KOPT-K1 (cell line): ENCODE results near the gene CPA5.
"Not testable (repeated sequence)": the region's sequence is repeated elsewhere in the genome, so short reads cannot be mapped to it uniquely, and the experiment has no call there.

ENCODE experiments used
- H3K27ac ChIP-seq: fragments of 200-600 bp; sonication (generic); 2 replicates; pipeline ENCODE4 v1.5.1; 2016; ENCODE audit warnings: antibody characterized with exemption, mild to moderate bottlenecking, low read depth, low read length; ENCODE audit not compliant: poor library complexity, severe bottlenecking
- H3K36me3 ChIP-seq: fragments of 200-600 bp; sonication (generic); 2 replicates; pipeline ENCODE4 v1.5.1; 2017; ENCODE audit warnings: antibody characterized with exemption, mild to moderate bottlenecking, low read length, moderate library complexity; ENCODE audit not compliant: insufficient read depth
- H3K9me3 ChIP-seq: fragments of 200-600 bp; sonication (generic); 2 replicates; pipeline ENCODE4 v1.5.1; 2017; ENCODE audit warnings: antibody characterized with exemption, low read length, mild to moderate bottlenecking; ENCODE audit not compliant: insufficient read depth, poor library complexity, severe bottlenecking

CPA5 gene

GRCh38 chr7:130319541-130319940 lies 25.1 kb upstream of the CPA5 start:
- Histone ChIP-seq H3K9me3 (no peaks in the 10 kb centered on the region), H3K27ac (no peak overlapping the region), H3K36me3 (no peaks in the 10 kb centered on the region)

- not testable (repeated sequence) for H3K9me3 ChIP-seq, H3K36me3 ChIP-seq, H3K27ac ChIP-seq
These were observed 22.9 kb upstream of the CPA5 start for GRCh38 chr7:130321542-130322229.

DNA sequence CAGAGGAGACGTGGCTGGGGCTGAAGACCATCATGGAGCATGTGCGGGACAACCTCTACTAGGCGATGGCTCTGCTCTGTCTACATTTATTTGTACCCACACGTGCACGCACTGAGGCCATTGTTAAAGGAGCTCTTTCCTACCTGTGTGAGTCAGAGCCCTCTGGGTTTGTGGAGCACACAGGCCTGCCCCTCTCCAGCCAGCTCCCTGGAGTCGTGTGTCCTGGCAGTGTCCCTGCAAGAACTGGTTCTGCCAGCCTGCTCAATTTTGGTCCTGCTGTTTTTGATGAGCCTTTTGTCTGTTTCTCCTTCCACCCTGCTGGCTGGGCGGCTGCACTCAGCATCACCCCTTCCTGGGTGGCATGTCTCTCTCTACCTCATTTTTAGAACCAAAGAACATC lies 22.0 kb upstream of the CPA5 start:
- H3K36me3 ChIP-seq: no peaks in the 10 kb centered on the region
- no peak overlapping the region for H3K27ac ChIP-seq
- no peaks in the 10 kb centered on the region for H3K9me3 ChIP-seq

DNA sequence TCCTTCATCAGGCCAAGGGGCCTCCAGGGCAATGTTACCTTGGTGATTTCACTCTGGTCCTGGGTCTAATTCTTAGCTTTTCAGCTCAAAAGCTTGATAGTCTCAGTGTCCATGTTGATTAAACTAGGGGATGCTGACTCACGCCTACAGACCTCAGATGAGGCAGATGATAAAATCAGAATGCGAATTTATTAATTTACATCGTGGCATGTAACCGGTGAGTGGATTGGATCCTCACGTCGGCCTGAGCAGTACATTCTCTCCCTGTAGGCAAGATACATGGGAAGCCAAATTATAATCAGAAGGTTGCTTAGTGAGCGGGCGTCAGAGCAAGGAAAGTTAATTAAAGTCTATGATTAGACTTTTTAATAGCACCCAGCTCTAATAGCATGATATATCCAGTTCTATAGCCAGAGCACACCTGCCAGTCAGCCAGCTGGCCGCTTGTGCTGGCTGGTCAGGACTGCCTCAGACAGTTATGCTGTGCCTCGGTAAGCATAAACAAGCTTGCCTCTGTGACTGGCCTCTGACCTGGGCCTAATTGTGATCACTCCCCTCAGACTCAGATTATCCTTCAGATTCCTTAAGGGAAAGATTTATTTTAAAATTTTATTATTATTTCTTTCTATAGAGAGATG lies 20.2 kb upstream of the CPA5 start:
- Histone ChIP-seq H3K27ac (no peak overlapping the region), H3K9me3 (no peaks in the 10 kb centered on the region), H3K36me3 (no peaks in the 10 kb centered on the region)

DNA sequence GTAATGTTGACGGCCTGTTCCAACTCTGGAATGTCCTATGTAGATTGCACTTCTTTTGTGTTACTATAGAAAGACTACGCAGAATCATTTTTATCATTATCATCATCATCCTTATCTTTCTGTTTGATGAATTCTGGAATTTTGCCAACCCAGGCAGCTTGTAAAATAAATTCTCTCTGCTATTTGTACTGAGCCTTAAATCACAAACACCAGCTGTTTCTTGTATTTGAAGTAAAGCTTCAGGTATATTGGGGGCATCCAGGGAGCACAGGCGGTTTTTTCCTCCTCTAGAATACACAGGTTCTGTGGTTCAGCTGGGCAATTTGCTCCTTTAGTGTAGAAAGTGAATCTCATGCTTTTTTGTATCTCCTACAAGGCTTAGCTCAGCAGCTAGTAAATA lies 14.9 kb upstream of the CPA5 start:
- no peak overlapping the region for H3K27ac ChIP-seq
- no peaks in the 10 kb centered on the region for H3K9me3 ChIP-seq
- H3K36me3 ChIP-seq: no peaks in the 10 kb centered on the region

GRCh38 chr7:130332259-130333053 lies 12.2 kb upstream of the CPA5 start:
- Histone ChIP-seq H3K9me3 (no peaks in the 10 kb centered on the region), H3K36me3 (no peaks in the 10 kb centered on the region), H3K27ac (no peak overlapping the region)

DNA sequence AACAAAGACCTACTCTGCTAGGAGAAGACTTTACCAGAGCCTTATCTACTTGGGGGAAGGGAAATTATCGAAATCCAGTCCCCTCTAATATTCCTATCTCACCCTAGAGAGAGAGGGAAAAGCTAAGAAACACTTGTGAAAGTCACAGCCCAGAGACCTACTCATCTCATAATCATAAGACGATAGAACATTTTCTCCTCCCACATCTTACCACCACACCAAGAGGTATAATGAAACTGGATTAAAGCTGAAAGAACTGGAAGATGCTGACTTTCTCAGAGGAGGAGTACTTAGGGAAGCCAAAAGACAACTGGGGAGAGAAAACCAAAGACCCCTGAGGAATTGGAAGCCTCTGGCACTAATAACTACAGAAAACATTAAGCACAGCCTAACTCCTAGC lies 10.8 kb upstream of the CPA5 start:
- Histone ChIP-seq H3K27ac (no peak overlapping the region), H3K9me3 (no peaks in the 10 kb centered on the region), H3K36me3 (no peaks in the 10 kb centered on the region)

GRCh38 chr7:130334274-130334673 lies 10.3 kb upstream of the CPA5 start:
- Histone ChIP-seq H3K9me3 (no peaks in the 10 kb centered on the region), H3K27ac (no peak overlapping the region), H3K36me3 (no peaks in the 10 kb centered on the region)

- Histone ChIP-seq H3K27ac (no peak overlapping the region), H3K36me3 (no peaks in the 10 kb centered on the region), H3K9me3 (no peaks in the 10 kb centered on the region)
These were observed 7.1 kb upstream of the CPA5 start for GRCh38 chr7:130337410-130337971.

DNA sequence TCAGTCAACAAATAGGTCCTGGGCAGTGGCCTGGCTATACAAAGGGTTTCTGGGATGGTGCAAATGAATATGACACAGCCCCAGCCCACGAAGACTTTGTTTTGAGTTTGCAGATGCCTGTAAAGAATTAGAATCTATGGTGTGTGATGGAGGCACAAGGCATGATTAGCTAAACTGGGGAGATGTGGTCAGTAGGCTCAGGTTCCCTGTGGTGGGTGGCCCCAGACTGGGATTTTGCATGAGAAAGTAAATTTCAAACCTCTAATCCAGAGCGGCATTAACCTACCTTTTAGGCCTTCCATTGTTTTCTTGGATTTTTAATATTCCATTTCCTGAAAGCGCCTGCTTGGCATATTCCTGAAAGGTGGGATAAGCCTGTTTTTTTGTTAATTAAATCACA lies 6.4 kb upstream of the CPA5 start:
- Histone ChIP-seq H3K9me3 (no peaks in the 10 kb centered on the region), H3K36me3 (no peaks in the 10 kb centered on the region), H3K27ac (no peak overlapping the region)

GRCh38 chr7:130341882-130342281 lies 2.7 kb upstream of the CPA5 start:
- Histone ChIP-seq H3K9me3 (no peaks in the 10 kb centered on the region), H3K36me3 (no peaks in the 10 kb centered on the region), H3K27ac (no peak overlapping the region)

- Histone ChIP-seq H3K36me3 (no peaks in the 10 kb centered on the region), H3K27ac (no peak overlapping the region), H3K9me3 (no peaks in the 10 kb centered on the region)
These were observed 1.8 kb upstream of the CPA5 start for GRCh38 chr7:130342701-130343380.

DNA sequence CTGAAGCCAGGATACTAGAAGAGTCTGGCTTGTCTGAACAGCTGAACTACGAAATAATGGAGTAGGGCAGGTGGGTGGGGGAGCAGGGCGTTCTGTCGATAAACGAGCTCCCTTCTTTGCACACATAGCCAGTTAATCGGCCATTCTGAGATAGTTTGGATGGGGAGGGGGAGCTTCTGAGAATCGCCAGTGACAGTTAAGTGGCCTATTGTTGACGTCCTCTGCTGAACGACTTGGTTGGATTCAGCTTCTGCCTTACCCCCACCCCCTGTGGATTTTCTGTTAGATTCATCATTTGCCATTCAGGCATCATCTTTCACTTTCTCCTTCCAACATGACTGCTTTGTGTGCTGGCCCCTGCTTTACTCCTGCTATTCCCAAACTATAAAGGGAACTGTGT lies 520 bp downstream of the CPA5 start:
- Histone ChIP-seq H3K9me3 (no peaks in the 10 kb centered on the region), H3K27ac (no peak overlapping the region), H3K36me3 (no peaks in the 10 kb centered on the region)

- no peak overlapping the region for H3K27ac ChIP-seq
- H3K36me3 ChIP-seq: no peaks in the 10 kb centered on the region
- no peaks in the 10 kb centered on the region for H3K9me3 ChIP-seq
These were observed 1.1 kb downstream of the CPA5 start for GRCh38 chr7:130345725-130346124.
